22Rv1 (cell line): Measurements from ENCODE around the gene SLC25A28.

ENCODE experiments used
- CTCF ChIP-seq: fragments of 450-650 bp; IDR thresholded peaks from 2 replicates; pipeline ENCODE4 v1.5.1; 2017; ENCODE audit warnings: mild to moderate bottlenecking
- ZFX ChIP-seq: fragments of 450-650 bp; IDR thresholded peaks from 2 replicates; pipeline ENCODE4 v1.6.1; 2017; ENCODE audit warnings: antibody characterized with exemption, borderline replicate concordance

DNA sequence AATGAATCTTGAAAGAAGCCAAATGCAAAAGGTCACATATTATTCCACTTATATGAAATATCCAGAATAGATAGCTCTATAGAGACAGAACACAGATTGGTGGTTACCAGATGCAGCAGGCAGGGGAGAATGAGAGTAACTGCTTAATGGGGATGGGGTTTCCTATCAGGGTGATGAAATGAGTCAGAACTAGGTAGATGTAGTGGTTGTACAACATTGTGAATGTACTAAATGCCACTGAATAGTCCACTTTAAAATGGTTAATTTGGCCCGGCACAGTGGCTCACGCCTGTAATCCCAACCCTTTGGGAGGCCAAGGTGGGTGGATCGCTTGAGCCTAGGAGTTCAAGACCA is 9.4 kb upstream of the SLC25A28 start:
- TF ChIP-seq CTCF, result no peak
- no peak for TF ChIP-seq ZFX
